ENCODE measurements around the gene HMGCS1.
"Not testable (repeated sequence)": the region's sequence is repeated elsewhere in the genome, so short reads cannot be mapped to it uniquely, and the experiment has no call there.

The HMGCS1 gene

DNA sequence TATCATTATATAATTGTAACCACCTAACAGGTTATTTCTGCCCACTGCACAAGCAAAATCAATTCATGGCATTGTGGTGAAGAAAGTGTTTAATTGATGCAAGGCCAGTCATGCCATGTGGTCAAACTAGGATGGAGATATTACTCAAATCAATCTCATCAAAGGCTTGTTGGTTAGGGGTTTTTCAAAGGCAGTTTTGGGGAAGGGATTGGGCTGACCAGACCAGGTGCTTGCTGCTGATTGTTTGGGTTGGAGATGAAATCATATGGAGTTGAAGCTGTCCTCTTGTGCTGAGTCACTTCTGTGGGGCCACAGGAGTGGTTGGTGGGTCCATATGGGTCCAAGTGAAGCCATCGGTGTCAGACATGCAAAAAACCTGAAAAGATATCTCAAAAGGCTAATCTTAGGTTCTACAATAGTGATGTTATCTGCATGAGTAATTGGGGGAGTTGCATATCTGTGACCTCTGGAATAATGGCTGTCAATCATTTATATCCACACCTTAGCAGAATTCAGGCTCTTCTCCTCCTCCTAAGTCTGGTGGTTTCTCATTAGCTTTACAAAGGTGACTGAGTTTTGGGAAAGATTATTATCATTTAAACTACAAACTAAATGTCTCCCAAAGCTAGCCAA, 44.9 kb downstream of the HMGCS1 start:
- H3K4me3 ChIP-seq (ENCODE audit: low read depth, low read length): no peak overlapping the region
- no peak for TF ChIP-seq CTCF (IDR thresholded peaks at IDR 0.05; ENCODE audit: control insufficient read depth, extremely low read depth, insufficient read depth)
- no peak for DNase-seq (ENCODE audit: low read depth)

DNA sequence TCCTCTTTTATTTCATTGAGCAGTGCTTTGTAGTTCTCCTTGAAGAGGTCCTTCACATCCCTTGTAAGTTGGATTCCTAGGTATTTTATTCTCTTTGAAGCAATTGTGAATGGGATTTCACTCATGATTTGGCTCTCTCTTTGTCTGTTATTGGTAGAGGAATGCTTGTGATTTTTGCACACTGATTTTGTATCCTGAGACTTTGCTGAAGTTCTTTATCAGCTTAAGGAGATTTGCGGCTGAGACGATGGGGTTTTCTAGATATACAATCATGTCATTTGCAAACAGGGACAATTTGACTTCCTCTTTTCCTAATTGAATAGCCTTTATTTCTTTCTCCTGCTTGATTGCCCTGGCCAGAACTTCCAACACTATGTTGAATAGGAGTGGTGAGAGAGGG, 50.9 kb downstream of the HMGCS1 start:
- H3K4me3 ChIP-seq (ENCODE audit: low read depth, low read length); DNase-seq (ENCODE audit: low read depth): not testable (repeated sequence)

DNA sequence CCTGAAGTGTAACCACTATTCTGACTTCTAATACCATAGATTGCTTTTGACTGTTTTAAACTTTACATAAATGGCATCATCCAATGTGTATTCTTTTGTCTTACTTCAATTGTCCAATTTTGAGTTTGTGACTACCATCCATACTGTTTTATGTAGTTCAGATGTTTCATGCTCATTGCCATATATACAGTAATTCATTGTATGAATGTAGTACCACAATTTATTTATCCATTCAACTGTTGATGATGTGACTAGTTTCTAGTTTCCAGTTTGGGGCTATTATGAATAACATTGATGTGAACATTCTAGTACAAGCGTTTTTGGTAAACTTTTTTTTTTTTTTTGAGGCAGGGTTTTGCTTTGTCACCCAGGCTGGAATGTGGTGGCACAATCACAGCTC, 55.1 kb downstream of the HMGCS1 start:
- DNase-seq (ENCODE audit: low read depth): no peak
- no peak overlapping the region for H3K4me3 ChIP-seq (ENCODE audit: low read depth, low read length)
- TF ChIP-seq CTCF (IDR thresholded peaks at IDR 0.05; ENCODE audit: control insufficient read depth, extremely low read depth, insufficient read depth): no peak

DNA sequence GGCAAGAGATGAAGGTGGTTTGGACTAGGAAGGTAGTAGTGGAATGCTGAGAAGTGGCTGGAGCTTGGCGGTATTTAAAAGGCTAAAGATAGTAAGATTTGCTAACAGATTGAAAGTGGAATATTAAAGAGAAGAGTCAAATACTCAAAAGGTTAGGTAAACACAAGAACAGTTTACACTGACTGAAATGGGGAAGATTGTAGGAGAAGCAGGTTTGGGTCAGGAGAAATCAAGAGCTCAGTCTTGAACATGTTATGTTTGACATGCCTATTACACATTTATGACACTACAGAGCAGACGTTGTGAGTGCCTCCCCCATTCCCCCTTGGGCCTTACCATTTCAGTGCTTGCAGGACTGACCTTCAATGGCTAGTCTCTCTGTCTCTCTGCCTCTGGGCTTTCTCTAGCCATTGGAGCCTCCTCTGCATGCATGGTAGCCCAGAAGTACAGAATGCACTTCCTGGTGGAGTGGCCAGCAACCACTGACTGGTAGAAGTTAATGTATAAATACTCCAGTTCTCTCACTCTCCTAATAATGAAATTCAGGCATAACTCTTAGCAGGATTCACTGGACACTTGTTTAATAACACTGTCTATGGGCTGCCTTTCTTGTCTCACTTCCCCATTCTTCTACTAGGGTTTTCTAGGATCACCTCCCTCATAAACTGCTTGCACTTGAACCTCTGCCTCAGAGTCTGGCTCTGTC, 56.8 kb downstream of the HMGCS1 start:
- no peak for TF ChIP-seq CTCF (IDR thresholded peaks at IDR 0.05; ENCODE audit: control insufficient read depth, extremely low read depth, insufficient read depth)
- DNase-seq (ENCODE audit: low read depth): no peak
- no peak overlapping the region for H3K4me3 ChIP-seq (ENCODE audit: low read depth, low read length)

GRCh38 chr5:43255704-43256103, 57.5 kb downstream of the HMGCS1 start:
- H3K4me3 ChIP-seq (ENCODE audit: low read depth, low read length): no peak overlapping the region
- no peak for DNase-seq (ENCODE audit: low read depth)
- TF ChIP-seq CTCF (IDR thresholded peaks at IDR 0.05; ENCODE audit: control insufficient read depth, extremely low read depth, insufficient read depth): no peak

- no peak for DNase-seq (ENCODE audit: low read depth)
- TF ChIP-seq CTCF (IDR thresholded peaks at IDR 0.05; ENCODE audit: control insufficient read depth, extremely low read depth, insufficient read depth): no peak
- no peak overlapping the region for H3K4me3 ChIP-seq (ENCODE audit: low read depth, low read length)
Observed at GRCh38 chr5:43251754-43252153, 61.5 kb downstream of the HMGCS1 start.

DNA sequence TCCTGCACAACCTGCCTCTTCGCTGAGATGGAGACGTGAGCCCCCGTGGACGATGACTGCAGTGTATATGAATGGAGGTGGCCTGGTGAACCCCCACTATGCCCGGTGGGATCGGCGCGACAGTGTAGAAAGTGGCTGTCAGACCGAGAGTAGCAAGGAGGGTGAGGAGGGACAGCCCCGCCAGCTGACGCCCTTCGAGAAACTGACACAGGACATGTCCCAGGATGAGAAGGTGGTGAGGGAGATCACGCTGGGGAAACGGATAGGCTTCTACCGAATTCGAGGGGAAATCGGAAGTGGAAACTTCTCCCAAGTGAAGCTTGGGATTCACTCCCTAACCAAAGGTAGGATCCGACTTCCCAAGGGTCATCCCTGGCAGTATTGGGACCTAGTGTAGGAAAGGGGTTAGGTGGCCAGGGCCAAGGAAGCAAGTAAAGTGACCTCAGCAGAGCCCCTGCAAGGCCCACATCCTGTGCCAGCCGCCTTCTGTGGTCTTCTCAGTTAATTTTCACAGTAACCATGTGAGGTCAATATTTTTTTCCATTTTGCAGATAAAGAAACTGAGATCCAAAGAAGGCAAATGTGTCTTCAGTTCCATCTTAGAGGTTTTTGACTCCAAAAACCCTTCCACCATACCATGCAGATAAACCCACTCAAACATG, 67.4 kb downstream of the HMGCS1 start:
- no peak overlapping the region for H3K4me3 ChIP-seq (ENCODE audit: low read depth, low read length)
- no peak for DNase-seq (ENCODE audit: low read depth)
- TF ChIP-seq CTCF (IDR thresholded peaks at IDR 0.05; ENCODE audit: control insufficient read depth, extremely low read depth, insufficient read depth): no peak

Measured in LNCaP clone FGC (cell line).